Stomach (tissue), 4 donors: ENCODE results near the gene TANGO2.

Experiments used
- CTCF ChIP-seq, 7 experiments: fragments of 450-650 bp in 4 of 7; fragments of 200-600 bp in 3 of 7; sonication (generic) in 3 of 7; IDR thresholded peaks; one replicate each; pipeline ENCODE4 v1.5.1; 2016 to 2019; ENCODE audit warnings: antibody characterized with exemption in 7 of 7, control low read depth in 2 of 7, mild to moderate bottlenecking in 1 of 7
- POLR2A ChIP-seq, 4 donors: fragments of 450-650 bp; IDR thresholded peaks; one replicate each; pipeline ENCODE4 v1.6.1; 2016; ENCODE audit warnings: antibody characterized with exemption in 4 of 4, control low read depth in 2 of 4, mild to moderate bottlenecking in 1 of 4, moderate library complexity in 1 of 4
- POLR2AphosphoS5 ChIP-seq, 3 donors: sonication (generic); formaldehyde crosslinking; IDR thresholded peaks; one replicate each; pipeline ENCODE4 v1.6.1; 2016; ENCODE audit warnings: antibody characterized with exemption in 3 of 3

GRCh38 chr22:20053407-20054033 is 32.6 kb downstream of the TANGO2 start:
- TF ChIP-seq CTCF (IDR thresholded peaks at IDR 0.05) (no peak), POLR2A (IDR thresholded peaks at IDR 0.05) (no peak), POLR2AphosphoS5 (IDR thresholded peaks at IDR 0.05) (no peak)
